ENCODE data around the gene EDC3.
"Not testable (repeated sequence)": the region's sequence is repeated elsewhere in the genome, so short reads cannot be mapped to it uniquely, and the experiment has no call there.

EDC3 gene

DNA sequence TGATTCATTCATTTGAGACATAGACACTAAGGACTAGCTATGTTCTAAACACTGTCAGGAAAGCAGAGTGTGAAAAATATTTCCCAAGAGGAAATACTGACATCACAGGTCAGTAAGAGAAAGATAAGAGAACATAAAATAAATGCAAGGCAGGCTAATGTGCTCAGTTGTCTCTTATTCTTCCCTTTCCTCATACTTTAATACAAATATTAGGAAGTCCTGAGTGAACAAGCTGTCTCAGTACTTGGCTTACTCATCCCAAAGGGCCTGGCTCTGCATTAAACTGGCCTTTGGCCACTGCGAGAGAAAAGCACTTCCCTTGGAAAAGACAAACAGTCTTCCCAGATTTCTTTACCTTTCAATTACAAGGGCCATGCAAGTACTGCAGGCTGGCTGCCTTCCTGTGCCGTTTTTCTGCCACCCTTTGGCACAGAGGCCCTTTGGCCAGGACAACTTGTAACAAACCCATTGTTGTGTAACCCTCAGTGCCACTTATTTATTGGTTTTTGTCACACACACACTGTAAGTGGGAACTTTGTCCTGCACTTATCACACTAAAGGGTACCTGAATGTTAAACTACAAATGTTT, 31.7 kb downstream of the EDC3 start:
- TF ChIP-seq, protein P1, sequence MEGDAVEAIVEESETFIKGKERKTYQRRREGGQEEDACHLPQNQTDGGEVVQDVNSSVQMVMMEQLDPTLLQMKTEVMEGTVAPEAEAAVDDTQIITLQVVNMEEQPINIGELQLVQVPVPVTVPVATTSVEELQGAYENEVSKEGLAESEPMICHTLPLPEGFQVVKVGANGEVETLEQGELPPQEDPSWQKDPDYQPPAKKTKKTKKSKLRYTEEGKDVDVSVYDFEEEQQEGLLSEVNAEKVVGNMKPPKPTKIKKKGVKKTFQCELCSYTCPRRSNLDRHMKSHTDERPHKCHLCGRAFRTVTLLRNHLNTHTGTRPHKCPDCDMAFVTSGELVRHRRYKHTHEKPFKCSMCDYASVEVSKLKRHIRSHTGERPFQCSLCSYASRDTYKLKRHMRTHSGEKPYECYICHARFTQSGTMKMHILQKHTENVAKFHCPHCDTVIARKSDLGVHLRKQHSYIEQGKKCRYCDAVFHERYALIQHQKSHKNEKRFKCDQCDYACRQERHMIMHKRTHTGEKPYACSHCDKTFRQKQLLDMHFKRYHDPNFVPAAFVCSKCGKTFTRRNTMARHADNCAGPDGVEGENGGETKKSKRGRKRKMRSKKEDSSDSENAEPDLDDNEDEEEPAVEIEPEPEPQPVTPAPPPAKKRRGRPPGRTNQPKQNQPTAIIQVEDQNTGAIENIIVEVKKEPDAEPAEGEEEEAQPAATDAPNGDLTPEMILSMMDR (IDR thresholded peaks at IDR 0.05) = no peak
- Histone ChIP-seq H3K4me1 (peaks cover 0 to 19% (median 12%) of the 10 kb centered on the region in 4 donors), H3K36me3 (no peaks in the 10 kb centered on the region), H3K4me3 (no peak overlapping the region), H3K27ac (peak overlapping the region; percentile 3 to 35), H3K9me3 (no peaks in the 10 kb centered on the region), H3K27me3 (no peaks in the 10 kb centered on the region)
- intact Hi-C loops (cut with DNase I; ENCODE audit: low total_unique reads) = no loop called here
- peak in 1 of 2 donors; percentile 51 for DNase-seq

DNA sequence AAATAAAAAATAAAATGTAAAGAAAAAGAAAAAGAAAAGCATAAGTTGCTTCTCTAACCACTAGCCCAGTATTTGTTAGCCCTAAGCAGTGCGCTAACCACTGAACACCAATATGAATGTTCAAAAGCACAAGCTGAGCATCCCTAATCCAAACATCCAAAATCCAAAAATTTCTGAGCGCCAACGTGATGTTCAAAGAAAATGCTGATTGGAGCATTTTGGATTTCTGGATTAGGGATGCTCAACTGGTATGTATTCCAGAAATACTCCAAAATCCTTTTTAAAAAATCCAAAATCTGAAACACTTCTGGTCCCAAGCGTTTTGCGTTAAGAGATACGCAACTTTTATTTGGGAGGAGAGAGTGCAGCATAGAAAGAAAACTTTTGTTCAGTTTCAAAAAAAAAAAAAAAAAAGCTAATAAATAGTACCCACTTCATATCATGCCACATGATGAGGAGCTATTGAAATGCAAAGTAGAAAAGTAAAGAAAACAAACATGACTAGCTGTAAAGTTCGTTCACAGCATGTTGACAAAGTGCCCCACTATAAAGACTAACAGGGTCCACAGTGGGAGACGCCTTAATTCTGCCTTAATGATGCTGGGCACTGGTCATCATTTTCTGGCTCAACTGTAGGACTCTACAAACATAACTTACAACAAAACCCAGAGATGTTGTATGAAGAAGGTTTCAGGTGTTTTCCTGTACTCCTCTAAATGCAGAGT, 32.4 kb downstream of the EDC3 start:
- Histone ChIP-seq H3K4me3 (no peak overlapping the region), H3K9me3 (no peaks in the 10 kb centered on the region), H3K36me3 (no peaks in the 10 kb centered on the region), H3K27me3 (no peaks in the 10 kb centered on the region), H3K27ac (peak overlapping the region; percentile 3 to 35), H3K4me1 (peaks cover 0 to 19% (median 12%) of the 10 kb centered on the region in 4 donors)
- TF ChIP-seq, protein P1 (IDR thresholded peaks at IDR 0.05) = no peak
- no peak for DNase-seq
- intact Hi-C loops (cut with DNase I; ENCODE audit: low total_unique reads) = no loop called here

DNA sequence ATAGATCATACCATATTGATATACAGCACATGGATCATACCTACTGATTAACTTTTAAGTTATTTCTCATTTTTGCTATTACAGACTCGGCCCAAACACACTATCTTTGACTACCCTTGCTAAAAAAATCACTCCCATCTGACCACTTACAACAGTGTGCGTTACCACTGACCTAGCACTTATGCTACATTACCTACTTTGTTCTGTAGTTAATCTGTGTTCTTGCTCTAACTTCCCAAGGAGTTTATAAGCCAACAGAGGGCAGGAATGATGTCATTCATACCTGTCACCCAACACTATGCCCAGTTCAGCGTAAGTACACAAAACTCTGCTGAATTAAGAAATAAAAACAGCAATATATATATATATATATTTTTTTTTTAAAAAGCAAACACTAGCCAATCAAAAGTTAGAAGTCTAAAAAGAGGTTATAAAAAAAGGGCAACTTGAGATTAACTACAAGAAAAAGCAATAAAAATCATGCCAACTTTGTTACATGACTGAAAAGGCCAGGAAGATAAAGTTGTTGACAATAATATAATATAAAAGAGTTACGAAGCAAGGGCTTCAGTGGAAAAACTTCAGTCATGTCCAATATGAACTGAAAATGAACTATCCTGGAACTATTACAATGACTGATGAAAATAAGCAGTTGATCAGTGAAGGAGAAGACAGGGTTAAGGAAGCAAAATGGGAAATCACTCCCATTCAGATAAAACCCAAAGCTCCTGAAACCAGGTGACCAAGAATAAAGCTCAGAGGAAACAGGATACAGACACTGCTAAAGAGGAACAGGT, 33.6 kb downstream of the EDC3 start:
- Histone ChIP-seq H3K27me3 (no peaks in the 10 kb centered on the region), H3K36me3 (no peaks in the 10 kb centered on the region), H3K4me3 (no peak overlapping the region), H3K27ac (no peak overlapping the region), H3K9me3 (no peaks in the 10 kb centered on the region), H3K4me1 (peaks cover 0 to 24% (median 13%) of the 10 kb centered on the region in 4 donors)
- DNase-seq = no peak
- TF ChIP-seq, protein P1 (IDR thresholded peaks at IDR 0.05) = no peak
- intact Hi-C loops (cut with DNase I; ENCODE audit: low total_unique reads) = no loop called here

DNA sequence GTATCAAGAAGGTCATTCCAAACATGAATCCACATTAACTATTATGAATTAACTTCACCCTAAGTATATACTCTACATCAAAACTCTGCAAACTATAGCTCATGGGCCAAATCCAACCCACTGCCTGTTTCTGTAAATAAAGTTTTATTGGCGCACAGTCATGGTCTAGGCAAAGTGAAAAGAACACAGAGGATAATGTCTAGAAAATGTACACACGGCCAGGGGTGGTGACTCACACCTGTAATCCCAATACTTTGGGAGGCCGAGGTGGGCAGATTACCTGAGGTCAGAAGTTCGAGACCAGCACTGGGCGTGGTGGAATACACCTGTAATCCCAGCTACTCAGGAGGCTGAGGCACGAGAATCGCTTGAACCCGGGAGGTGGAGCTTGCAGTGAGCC, 34.5 kb downstream of the EDC3 start:
- H3K27me3 ChIP-seq; H3K9me3 ChIP-seq; H3K27ac ChIP-seq; H3K4me3 ChIP-seq; intact Hi-C loops (cut with DNase I; ENCODE audit: low total_unique reads); H3K36me3 ChIP-seq; DNase-seq: not testable (repeated sequence)
- peaks cover 0 to 24% (median 13%) of the 10 kb centered on the region in 4 donors for H3K4me1 ChIP-seq

DNA sequence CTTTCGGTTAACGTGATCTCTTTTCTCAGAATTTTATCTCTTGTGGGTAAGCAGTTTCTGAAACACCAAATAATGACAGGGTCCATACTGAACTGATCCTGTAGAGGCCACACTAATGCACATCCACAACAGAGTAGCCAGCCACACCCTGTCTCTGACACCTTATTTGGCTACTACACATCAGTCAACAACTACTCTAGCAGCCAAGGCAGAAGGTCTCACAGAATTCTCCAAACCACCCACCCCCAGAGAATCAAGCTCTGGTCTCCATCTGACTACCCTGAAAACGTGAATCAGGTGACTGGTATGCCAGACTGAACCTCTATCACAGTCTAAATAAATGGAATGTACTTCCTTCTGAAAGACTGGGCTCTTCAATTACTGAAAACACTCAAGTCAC, 38.0 kb downstream of the EDC3 start:
- Histone ChIP-seq H3K4me1 (peaks cover 0 to 25% (median 12%) of the 10 kb centered on the region in 4 donors), H3K27me3 (no peaks in the 10 kb centered on the region), H3K4me3 (no peak overlapping the region), H3K9me3 (no peaks in the 10 kb centered on the region), H3K36me3 (peaks cover 8 to 9% (median 8%) of the 10 kb centered on the region in 3 donors), H3K27ac (no peak overlapping the region)
- TF ChIP-seq, protein P1 (IDR thresholded peaks at IDR 0.05) = no peak
- intact Hi-C loops (cut with DNase I; ENCODE audit: low total_unique reads) = no loop called here
- DNase-seq = no peak
